GM12878 (cell line): ENCODE results near the gene HOGA1. TPM values are rescaled to one million over a fixed set of nuclear protein-coding genes. Genes with fewer than 3 reads are reported as not detected.

ENCODE experiments used
- ATAC-seq: fragments of 200-7000 bp; cut with Tn5 transposase; 3 replicates; pipeline ENCODE4 v1.9.1; 2020; ENCODE audit warnings: mild to moderate bottlenecking, moderate library complexity
- BruUV-seq: library from RNA; stranded (reverse); fragments of 400-500 nt; replicated peaks from 2 replicates; lab custom pipeline; 2021; lab: Mats Ljungman, UMichigan
- CTCF ChIA-PET: fragments of 300-600 bp; sonication (Branson Sonifier 250); formaldehyde crosslinking; extraction: SDS; loops from one replicate; lab custom pipeline; 2021; ENCODE audit warnings: inconsistent platforms; lab: Yijun Ruan, JAX
- POLR2A ChIA-PET: fragments of 350-600 bp; formaldehyde crosslinking; extraction: SDS; loops from one replicate; lab custom pipeline; 2021; ENCODE audit warnings: inconsistent platforms; lab: Charles Lee
- RAD21 ChIA-PET: fragments of 300-600 bp; sonication (Branson Sonifier 250); formaldehyde crosslinking; loops from one replicate; lab custom pipeline; 2023; ENCODE audit warnings: antibody characterized with exemption; ENCODE audit not compliant: unreplicated experiment; lab: Charles Lee
- SMC1A ChIA-PET: fragments of 300-600 bp; sonication (Branson Sonifier 250); formaldehyde crosslinking; loops from one replicate; lab custom pipeline; 2023; ENCODE audit not compliant: unreplicated experiment, uncharacterized antibody; lab: Charles Lee
- DNase-seq: peaks from one replicate; pipeline ENCODE4 v3.0.0-alpha.2; 2011; ENCODE audit warnings: low read depth, low spot score
- FAIRE-seq: peaks from 3 replicates; lab custom pipeline; 2011; peaks lifted over from hg19 to GRCh38; lab: Jason Lieb, UNC
- H2AFZ ChIP-seq: 2 replicates; pipeline ENCODE4 v1.6.0; 2011; ENCODE audit warnings: low read depth, low read length, control low read depth; ENCODE audit not compliant: control insufficient read depth
- H3K27ac ChIP-seq: 2 replicates; pipeline ENCODE4 v1.5.1; 2011; ENCODE audit warnings: control low read depth; ENCODE audit not compliant: control insufficient read depth, insufficient read depth
- H3K27me3 ChIP-seq, 2 experiments: replicated peaks in 1 of 2; 2 replicates each; pipeline versions ENCODE4 v1.6.0 to v1.6.1; 2011; ENCODE audit warnings: low read length in 1 of 2; ENCODE audit not compliant: control insufficient read depth in 2 of 2, insufficient read depth in 2 of 2
- H3K36me3 ChIP-seq, 2 experiments: 2 replicates each; pipeline ENCODE4 v1.5.1; 2011; ENCODE audit warnings: low read length in 1 of 2; ENCODE audit not compliant: control insufficient read depth in 2 of 2, insufficient read depth in 2 of 2
- H3K4me1 ChIP-seq: 2 replicates; pipeline ENCODE4 v1.6.1; 2011; ENCODE audit warnings: mild to moderate bottlenecking, low read length, moderate library complexity, mixed read lengths; ENCODE audit not compliant: control insufficient read depth, insufficient read depth
- H3K4me2 ChIP-seq: 2 replicates; pipeline ENCODE4 v1.6.0; 2011; ENCODE audit warnings: control low read depth; ENCODE audit not compliant: control insufficient read depth, insufficient read depth
- H3K4me3 ChIP-seq: fragments of 200-600 bp; sonication (generic); 2 replicates; pipeline ENCODE4 v1.5.1; 2016
- H3K79me2 ChIP-seq: 2 replicates; pipeline ENCODE4 v1.6.0; 2011; ENCODE audit warnings: low read length; ENCODE audit not compliant: control insufficient read depth, insufficient read depth
- H3K9ac ChIP-seq: 2 replicates; pipeline ENCODE4 v1.8.0; 2011; ENCODE audit warnings: low read length, control low read depth, mixed read lengths; ENCODE audit not compliant: control insufficient read depth, insufficient read depth
- H3K9me3 ChIP-seq: replicated peaks from 3 replicates; pipeline ENCODE4 v1.5.1; 2011; ENCODE audit warnings: mild to moderate bottlenecking, low read length; ENCODE audit not compliant: control insufficient read depth, insufficient read depth
- H4K20me1 ChIP-seq: 2 replicates; pipeline ENCODE4 v1.6.0; 2011; ENCODE audit not compliant: control insufficient read depth, insufficient read depth
- BACH1 ChIP-seq: fragments of 450-650 bp; IDR thresholded peaks from 2 replicates; pipeline ENCODE4 v1.6.1; 2017; ENCODE audit warnings: mild to moderate bottlenecking, borderline replicate concordance
- CEBPB ChIP-seq, 2 experiments: fragments of 150-350 bp in 1 of 2; IDR thresholded peaks; 2 replicates each; pipeline ENCODE4 v1.6.1; 2012 to 2014; ENCODE audit warnings: low read depth in 2 of 2, low read length in 2 of 2, borderline replicate concordance in 1 of 2, inconsistent platforms in 1 of 2
- CHD2 ChIP-seq: IDR thresholded peaks from 2 replicates; pipeline ENCODE4 v1.6.1; 2011; ENCODE audit warnings: low read depth, low read length, improper control_type of control experiment, borderline replicate concordance
- CTCF ChIP-seq, 3 experiments: IDR thresholded peaks in 2 of 3; conservative IDR thresholded peaks in 1 of 3; 2 replicates each; pipeline ENCODE4 v1.5.1; 2011; ENCODE audit warnings: low read depth in 3 of 3, low read length in 3 of 3, mild to moderate bottlenecking in 3 of 3, control low read depth in 2 of 3, moderate library complexity in 2 of 3, inconsistent platforms in 1 of 3, mixed read lengths in 1 of 3; ENCODE audit not compliant: control insufficient read depth in 2 of 3, insufficient read depth in 1 of 3; ENCODE audit errors: extremely low read depth in 1 of 3
- FOXK2 ChIP-seq: fragments of 450-650 bp; IDR thresholded peaks from 2 replicates; pipeline ENCODE4 v1.6.1; 2017; ENCODE audit warnings: mild to moderate bottlenecking, moderate library complexity
- GATAD2B ChIP-seq: fragments of 450-650 bp; conservative IDR thresholded peaks from 2 replicates; pipeline ENCODE4 v1.6.1; 2017; ENCODE audit warnings: low read depth, mild to moderate bottlenecking, moderate library complexity
- IRF4 ChIP-seq: IDR thresholded peaks from 2 replicates; pipeline ENCODE4 v1.6.1; 2011; ENCODE audit warnings: low read depth, low read length
- MEF2B ChIP-seq: fragments of 450-650 bp; IDR thresholded peaks from 2 replicates; pipeline ENCODE4 v1.6.1; 2018; ENCODE audit warnings: mild to moderate bottlenecking, moderate library complexity; ENCODE audit not compliant: partially characterized antibody, poor library complexity, severe bottlenecking
- MTA2 ChIP-seq: fragments of 450-650 bp; IDR thresholded peaks from 2 replicates; pipeline ENCODE4 v1.6.1; 2016; ENCODE audit warnings: low read depth, mild to moderate bottlenecking, moderate library complexity
- PML ChIP-seq: IDR thresholded peaks from 2 replicates; pipeline ENCODE4 v1.6.1; 2012; ENCODE audit warnings: low read length, inconsistent platforms
- POLR2AphosphoS2 ChIP-seq: IDR thresholded peaks from 2 replicates; pipeline ENCODE4 v1.6.1; 2011; ENCODE audit warnings: low read depth, mild to moderate bottlenecking, low read length, improper control_type of control experiment, moderate library complexity
- RAD21 ChIP-seq: IDR thresholded peaks from 2 replicates; pipeline ENCODE4 v1.6.1; 2011; ENCODE audit warnings: mild to moderate bottlenecking, low read depth, low read length, moderate library complexity; ENCODE audit not compliant: insufficient read depth
- RB1 ChIP-seq: fragments of 450-650 bp; formaldehyde crosslinking; IDR thresholded peaks from 2 replicates; pipeline ENCODE4 v1.6.1; 2017; ENCODE audit warnings: mild to moderate bottlenecking, borderline replicate concordance
- RELA ChIP-seq: fragments of 450-650 bp; IDR thresholded peaks from 2 replicates; pipeline ENCODE4 v1.8.0; 2014; ENCODE audit warnings: borderline replicate concordance; ENCODE audit not compliant: partially characterized antibody
- SMC3 ChIP-seq: IDR thresholded peaks from 2 replicates; pipeline ENCODE4 v1.6.1; 2011; ENCODE audit warnings: low read length, improper control_type of control experiment, borderline replicate concordance
- SUPT20H ChIP-seq: IDR thresholded peaks from 2 replicates; pipeline ENCODE4 v1.6.1; 2011; ENCODE audit warnings: low read depth, mild to moderate bottlenecking, low read length, moderate library complexity, borderline replicate concordance; ENCODE audit not compliant: control insufficient read depth
- ZNF592 ChIP-seq: fragments of 450-650 bp; IDR thresholded peaks from 2 replicates; pipeline ENCODE4 v1.6.1; 2017; ENCODE audit warnings: mild to moderate bottlenecking, moderate library complexity
- WGBS: methylation state at CpG from one replicate; pipeline ENCODE4 v1.1.6; 2016; ENCODE audit warnings: low lambda C conversion rate; ENCODE audit not compliant: insufficient replicate concordance, insufficient coverage; ENCODE audit errors: missing lambda C conversion rate; 5-methylcytosine and 5-hydroxymethylcytosine counted together
- in situ Hi-C: fragments of 300-500 bp; cut with MboI; formaldehyde crosslinking; loops from 9 replicates; pipeline ENCODE4 v1.14.3; 2018; ENCODE audit warnings: mixed read lengths
- intact Hi-C: fragments of 100-400 bp; cut with micrococcal nuclease; formaldehyde crosslinking; loops from one replicate; pipeline ENCODE4 v1.14.2; 2022; ENCODE audit not compliant: unreplicated experiment
- polyA plus RNA-seq, 11 experiments: library from polyadenylated mRNA; depleted of rRNA in 4 of 11; unstranded in 6 of 11; stranded (reverse) in 5 of 11; fragments of >200 nt; fragmentation: Nextera tagmentation in 4 of 11; fragmentation: Illumina TruSeq in 1 of 11; extraction: Ambion mirVana in 4 of 11; extraction: Trizol in 1 of 11; gene quantifications; 1 replicate in 1 of 11; 2 replicates in 10 of 11; pipeline versions ENCODE4 v1.2.1 to v1.2.3, GENCODE V29; 2011 to 2016; ENCODE audit warnings: inconsistent platforms in 2 of 11, missing spikeins in 2 of 11, low read depth in 1 of 11
- total RNA-seq, 4 experiments: library from RNA; depleted of rRNA in 3 of 4; stranded (reverse); fragments of >200 nt in 3 of 4; fragmentation: Illumina TruSeq in 1 of 4; extraction: Trizol in 1 of 4; gene quantifications; 2 replicates each; pipeline versions ENCODE4 v1.2.1 to v1.2.3, GENCODE V29; 2013 to 2021

HOGA1 gene
- total and polyA plus RNA-seq, 10 of the 15 experiments (the other 5 are each of a cell fraction or from before 2014, with no cell fraction given): 0.01 to 0.19 (median 0.06) TPM; not detected in 6

- in situ Hi-C loops: no loop called here
- no peak for DNase-seq
Measured at GRCh38 chr10:97534746-97535367, 49.3 kb upstream of the HOGA1 start.

More at GRCh38 chr10:97534746-97535367, 49.3 kb upstream of the HOGA1 start:
- ChIA-PET SMC1A (interaction anchor here (0.7 to 1.8 kb wide), 7 partner anchors 16 to 74 kb away, joined by 3 to 7 read pairs (median 3); no protein-coding TSS in a partner anchor), RAD21 (interaction anchor here (0.6 to 3.1 kb wide), 2 partner anchors 19 to 113 kb away, joined by 3 to 13 read pairs; no protein-coding TSS in a partner anchor), POLR2A (no interaction called here), CTCF (interaction anchor here (0.8 to 4.8 kb wide), 20 partner anchors 9 to 251 kb away, joined by 3 to 62 read pairs (median 3); partner anchors contain the start of gene AVPI1)
- H3K27ac ChIP-seq: no peak overlapping the region
- ATAC-seq: peak; percentile 98
- H3K36me3 ChIP-seq: no peaks in the 10 kb centered on the region
- FAIRE-seq: peak; percentile 90
- no peaks in the 10 kb centered on the region for H3K4me1 ChIP-seq
- intact Hi-C loops: loop anchor here (1.0 to 2.0 kb wide), 2 partner anchors 18 to 77 kb away; no protein-coding TSS in a partner anchor
- H3K4me3 ChIP-seq: no peak overlapping the region
- no peaks in the 10 kb centered on the region for H3K27me3 ChIP-seq
- H4K20me1 ChIP-seq: no peaks in the 10 kb centered on the region
- H2AFZ ChIP-seq: no peak overlapping the region
- no TSS peak for BruUV-seq
- TF ChIP-seq RB1 (no peak), CEBPB (IDR thresholded peaks at IDR 0.05; ENCODE audit: borderline replicate concordance in 1 of 2, low read depth in 2 of 2, low read length in 2 of 2) (no peak), PML (no peak), CHD2 (no peak), MTA2 (no peak), POLR2AphosphoS2 (no peak), GATAD2B (no peak), FOXK2 (no peak), CTCF (IDR thresholded peaks at IDR 0.05 in 2 of 3, conservative IDR thresholded peaks at IDR 0.05 in 1 of 3; ENCODE audit: control insufficient read depth in 2 of 3, extremely low read depth in 1 of 3, insufficient read depth in 1 of 3, low read depth in 3 of 3, low read length in 3 of 3) (peak; percentile 60 to 69 (median 63)), ZNF592 (no peak), BACH1 (no peak), SUPT20H (no peak), MEF2B (no peak), SMC3 (peak; percentile 39; the same call in 1 of the 2 replicates), RELA (no peak), RAD21 (peak; percentile 70), IRF4 (no peak)
- no peak overlapping the region for H3K4me2 ChIP-seq
- H3K9me3 ChIP-seq: no peaks in the 10 kb centered on the region
- H3K9ac ChIP-seq: no peak overlapping the region
- H3K79me2 ChIP-seq: no peaks in the 10 kb centered on the region
- 49% methylated on average over 6 of the region's 6 CpGs for WGBS
